ENCODE results near the gene AFTPH. TPM values are rescaled to one million over a fixed set of nuclear protein-coding genes. Genes with fewer than 3 reads are reported as not detected.

The AFTPH gene
- polyA plus RNA-seq, 3 donors, result 22.3 to 28.6 (median 28.4) TPM

DNA sequence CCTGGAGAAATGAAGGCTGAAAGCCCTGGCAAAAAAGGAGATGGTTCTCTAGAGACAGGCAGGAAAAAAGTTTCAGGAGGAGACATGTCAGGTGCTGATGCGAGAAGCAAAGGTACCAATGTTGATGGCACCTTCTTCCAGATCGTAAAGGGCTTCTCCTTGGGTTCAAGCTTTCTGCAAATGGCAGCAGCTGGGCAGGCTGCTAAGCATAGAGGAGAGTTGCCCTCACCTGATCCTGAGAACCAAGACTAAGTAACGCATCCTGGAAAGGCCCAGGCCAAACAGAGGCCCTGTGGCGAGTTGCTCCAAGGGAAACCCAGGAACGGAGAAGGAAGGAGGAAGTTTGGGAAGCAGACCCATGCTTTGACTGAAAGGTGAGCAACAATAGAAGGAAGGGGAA is 23.6 kb upstream of the AFTPH start:
- no peak overlapping the region for H3K9ac ChIP-seq (ENCODE audit: insufficient read depth, low read length, poor library complexity, severe bottlenecking)
- Mint-ChIP-seq H3K36me3 (no peaks in the 10 kb centered on the region), H3K27ac (no peak overlapping the region), H3K27me3 (ENCODE audit: low read depth in 3 of 3) (peaks cover 3 to 7% (median 6%) of the 10 kb centered on the region in 3 donors), H3K4me3 (no peak overlapping the region), H3K4me1 (peaks cover 16% of the 10 kb centered on the region), H3K9me3 (peaks cover 0 to 2% (median 0%) of the 10 kb centered on the region in 7 donors)
- peaks cover 9 to 11% of the 10 kb centered on the region in 2 donors for H3K4me1 ChIP-seq (ENCODE audit: control insufficient read depth in 1 of 2, insufficient read depth in 2 of 2, low read length in 2 of 2)
- no peak overlapping the region for H3K4me3 ChIP-seq (replicated peaks in 1 of 3; ENCODE audit: low read depth in 2 of 3, low read length in 3 of 3)
- no peak overlapping the region for H3K27ac ChIP-seq (ENCODE audit: low read depth in 1 of 2, low read length in 2 of 2)
- H2AFZ ChIP-seq (ENCODE audit: insufficient read depth, low read depth, low read length, poor library complexity, severe bottlenecking), result no peak overlapping the region
- TF ChIP-seq, protein P1, sequence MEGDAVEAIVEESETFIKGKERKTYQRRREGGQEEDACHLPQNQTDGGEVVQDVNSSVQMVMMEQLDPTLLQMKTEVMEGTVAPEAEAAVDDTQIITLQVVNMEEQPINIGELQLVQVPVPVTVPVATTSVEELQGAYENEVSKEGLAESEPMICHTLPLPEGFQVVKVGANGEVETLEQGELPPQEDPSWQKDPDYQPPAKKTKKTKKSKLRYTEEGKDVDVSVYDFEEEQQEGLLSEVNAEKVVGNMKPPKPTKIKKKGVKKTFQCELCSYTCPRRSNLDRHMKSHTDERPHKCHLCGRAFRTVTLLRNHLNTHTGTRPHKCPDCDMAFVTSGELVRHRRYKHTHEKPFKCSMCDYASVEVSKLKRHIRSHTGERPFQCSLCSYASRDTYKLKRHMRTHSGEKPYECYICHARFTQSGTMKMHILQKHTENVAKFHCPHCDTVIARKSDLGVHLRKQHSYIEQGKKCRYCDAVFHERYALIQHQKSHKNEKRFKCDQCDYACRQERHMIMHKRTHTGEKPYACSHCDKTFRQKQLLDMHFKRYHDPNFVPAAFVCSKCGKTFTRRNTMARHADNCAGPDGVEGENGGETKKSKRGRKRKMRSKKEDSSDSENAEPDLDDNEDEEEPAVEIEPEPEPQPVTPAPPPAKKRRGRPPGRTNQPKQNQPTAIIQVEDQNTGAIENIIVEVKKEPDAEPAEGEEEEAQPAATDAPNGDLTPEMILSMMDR (IDR thresholded peaks at IDR 0.05), result no peak
- 87% methylated on average over 5 of the region's 5 CpGs for WGBS (ENCODE audit: insufficient coverage)
- no peaks in the 10 kb centered on the region for H3K9me3 ChIP-seq (replicated peaks in 1 of 2; ENCODE audit: control insufficient read depth in 1 of 2, insufficient read depth in 1 of 2, low read length in 2 of 2)
- no peaks in the 10 kb centered on the region for H3K79me2 ChIP-seq (ENCODE audit: insufficient read depth, low read length)
- H3K36me3 ChIP-seq (replicated peaks in 1 of 2; ENCODE audit: control insufficient read depth in 1 of 2, insufficient read depth in 2 of 2, low read length in 2 of 2), result no peaks in the 10 kb centered on the region
- no peaks in the 10 kb centered on the region for H4K20me1 ChIP-seq (ENCODE audit: insufficient read depth, low read length)
- H3K27me3 ChIP-seq (ENCODE audit: control insufficient read depth in 2 of 2, insufficient read depth in 2 of 2, low read length in 2 of 2), result peaks cover 0 to 8% of the 10 kb centered on the region in 2 donors
- no peak for DNase-seq
- intact Hi-C loops (cut with micrococcal nuclease), result no loop called here
- no peak overlapping the region for H3K4me2 ChIP-seq (replicated peaks; ENCODE audit: extremely low read depth, low read length, poor library complexity, severe bottlenecking)

DNA sequence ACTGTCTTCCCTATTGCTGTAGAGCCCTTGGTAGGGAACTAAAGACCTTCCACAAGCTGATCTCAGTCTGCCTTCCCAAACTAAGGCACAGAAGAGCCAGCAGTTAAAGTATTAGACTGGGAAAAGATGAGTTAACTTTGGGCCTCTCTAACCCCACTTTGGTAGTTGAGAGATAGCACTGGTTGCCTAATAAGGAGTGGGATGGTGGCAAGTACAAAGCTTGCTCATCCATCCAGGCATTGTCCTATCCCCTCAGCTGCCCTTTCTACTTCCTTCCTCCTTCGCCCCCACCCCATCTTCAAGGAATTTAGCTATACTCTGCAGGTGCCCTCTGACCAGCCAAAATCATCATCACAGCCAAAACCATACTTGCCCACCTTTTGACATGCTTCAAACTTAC is 22.2 kb upstream of the AFTPH start:
- H3K27ac Mint-ChIP-seq, result no peak overlapping the region
- H3K27me3 Mint-ChIP-seq (ENCODE audit: low read depth in 3 of 3), result peaks cover 3 to 7% (median 6%) of the 10 kb centered on the region in 3 donors
- 73% methylated on average over 1 of the region's 1 CpG for WGBS (ENCODE audit: insufficient coverage)
- Histone ChIP-seq H3K27ac (ENCODE audit: low read depth in 1 of 2, low read length in 2 of 2) (no peak overlapping the region), H3K4me2 (replicated peaks; ENCODE audit: extremely low read depth, low read length, poor library complexity, severe bottlenecking) (no peak overlapping the region), H3K9me3 (replicated peaks in 1 of 2; ENCODE audit: control insufficient read depth in 1 of 2, insufficient read depth in 1 of 2, low read length in 2 of 2) (no peaks in the 10 kb centered on the region), H2AFZ (ENCODE audit: insufficient read depth, low read depth, low read length, poor library complexity, severe bottlenecking) (no peak overlapping the region), H3K9ac (ENCODE audit: insufficient read depth, low read length, poor library complexity, severe bottlenecking) (no peak overlapping the region), H3K4me3 (replicated peaks in 1 of 3; ENCODE audit: low read depth in 2 of 3, low read length in 3 of 3) (no peak overlapping the region), H3K79me2 (ENCODE audit: insufficient read depth, low read length) (no peaks in the 10 kb centered on the region), H3K4me1 (ENCODE audit: control insufficient read depth in 1 of 2, insufficient read depth in 2 of 2, low read length in 2 of 2) (peaks cover 9 to 11% of the 10 kb centered on the region in 2 donors), H3K36me3 (replicated peaks in 1 of 2; ENCODE audit: control insufficient read depth in 1 of 2, insufficient read depth in 2 of 2, low read length in 2 of 2) (no peaks in the 10 kb centered on the region), H4K20me1 (ENCODE audit: insufficient read depth, low read length) (no peaks in the 10 kb centered on the region), H3K27me3 (ENCODE audit: control insufficient read depth in 2 of 2, insufficient read depth in 2 of 2, low read length in 2 of 2) (peaks cover 0 to 8% of the 10 kb centered on the region in 2 donors)
- TF ChIP-seq, protein P1 (IDR thresholded peaks at IDR 0.05), result no peak
- no peak for DNase-seq
- peaks cover 16% of the 10 kb centered on the region for H3K4me1 Mint-ChIP-seq
- peaks cover 0 to 2% (median 0%) of the 10 kb centered on the region in 7 donors for H3K9me3 Mint-ChIP-seq
- no peak overlapping the region for H3K4me3 Mint-ChIP-seq
- intact Hi-C loops (cut with micrococcal nuclease), result no loop called here
- H3K36me3 Mint-ChIP-seq, result no peaks in the 10 kb centered on the region
